ENCODE data around the gene MOV10L1.

MOV10L1 gene

GRCh38 chr22:50141891-50142363 is 52.1 kb downstream of the MOV10L1 start:
- no peak overlapping the region for H3K4me2 ChIP-seq (ENCODE audit: low read length)
- H2BK15ac ChIP-seq (replicated peaks; ENCODE audit: low read depth) = no peak overlapping the region
- no peak overlapping the region for H3K23ac ChIP-seq (ENCODE audit: low read length)
- no peak overlapping the region for H3K4ac ChIP-seq (ENCODE audit: low read depth, low read length)
- no CpG with 5 or more reads among the region's 11 CpGs for WGBS (ENCODE audit: extremely low coverage, insufficient coverage, low lambda C conversion rate)
- H3K56ac ChIP-seq (ENCODE audit: low read length) = no peak overlapping the region
- no peaks in the 10 kb centered on the region for H3K79me2 ChIP-seq (ENCODE audit: control insufficient read depth, insufficient read depth, low read length)
- no peaks in the 10 kb centered on the region for H3K27me3 ChIP-seq (ENCODE audit: insufficient read depth, low read length, poor library complexity)
- H2BK120ac ChIP-seq (ENCODE audit: low read depth, low read length) = no peak overlapping the region
- H2AK5ac ChIP-seq (ENCODE audit: low read length) = no peak overlapping the region
- H3K36me3 ChIP-seq (ENCODE audit: control insufficient read depth, insufficient read depth, low read length) = no peaks in the 10 kb centered on the region
- H3K79me1 ChIP-seq (ENCODE audit: low read length) = no peaks in the 10 kb centered on the region
- H2BK5ac ChIP-seq (ENCODE audit: low read length) = no peak overlapping the region
- H4K8ac ChIP-seq (ENCODE audit: low read depth, low read length) = no peak overlapping the region
- peak; percentile 46 for DNase-seq
- no peak overlapping the region for H3K9ac ChIP-seq (ENCODE audit: low read length)
- H3K27ac ChIP-seq (ENCODE audit: low read depth, low read length) = no peak overlapping the region
- no peak overlapping the region for H4K5ac ChIP-seq (ENCODE audit: low read length)
- no peaks in the 10 kb centered on the region for H3K4me1 ChIP-seq (ENCODE audit: control insufficient read depth, low read depth, low read length)
- no peak overlapping the region for H3K4me3 ChIP-seq (ENCODE audit: low read length)
- H3K18ac ChIP-seq (ENCODE audit: low read length) = no peak overlapping the region

GRCh38 chr22:50143096-50143495 is 53.3 kb downstream of the MOV10L1 start:
- no peak overlapping the region for H2BK5ac ChIP-seq (ENCODE audit: low read length)
- H2AK5ac ChIP-seq (ENCODE audit: low read length) = no peak overlapping the region
- H2BK15ac ChIP-seq (replicated peaks; ENCODE audit: low read depth) = no peak overlapping the region
- WGBS (ENCODE audit: extremely low coverage, insufficient coverage, low lambda C conversion rate) = no CpG with 5 or more reads among the region's 7 CpGs
- H3K79me1 ChIP-seq (ENCODE audit: low read length) = no peaks in the 10 kb centered on the region
- H3K79me2 ChIP-seq (ENCODE audit: control insufficient read depth, insufficient read depth, low read length) = no peaks in the 10 kb centered on the region
- H3K27ac ChIP-seq (ENCODE audit: low read depth, low read length) = no peak overlapping the region
- H3K36me3 ChIP-seq (ENCODE audit: control insufficient read depth, insufficient read depth, low read length) = no peaks in the 10 kb centered on the region
- no peaks in the 10 kb centered on the region for H3K4me1 ChIP-seq (ENCODE audit: control insufficient read depth, low read depth, low read length)
- no peak for DNase-seq
- no peak overlapping the region for H3K9ac ChIP-seq (ENCODE audit: low read length)
- no peak overlapping the region for H2BK120ac ChIP-seq (ENCODE audit: low read depth, low read length)
- no peak overlapping the region for H4K8ac ChIP-seq (ENCODE audit: low read depth, low read length)
- H3K4ac ChIP-seq (ENCODE audit: low read depth, low read length) = no peak overlapping the region
- no peak overlapping the region for H3K4me2 ChIP-seq (ENCODE audit: low read length)
- H3K23ac ChIP-seq (ENCODE audit: low read length) = no peak overlapping the region
- H3K4me3 ChIP-seq (ENCODE audit: low read length) = no peak overlapping the region
- no peak overlapping the region for H4K5ac ChIP-seq (ENCODE audit: low read length)
- H3K56ac ChIP-seq (ENCODE audit: low read length) = no peak overlapping the region
- no peak overlapping the region for H3K18ac ChIP-seq (ENCODE audit: low read length)
- no peaks in the 10 kb centered on the region for H3K27me3 ChIP-seq (ENCODE audit: insufficient read depth, low read length, poor library complexity)

DNA sequence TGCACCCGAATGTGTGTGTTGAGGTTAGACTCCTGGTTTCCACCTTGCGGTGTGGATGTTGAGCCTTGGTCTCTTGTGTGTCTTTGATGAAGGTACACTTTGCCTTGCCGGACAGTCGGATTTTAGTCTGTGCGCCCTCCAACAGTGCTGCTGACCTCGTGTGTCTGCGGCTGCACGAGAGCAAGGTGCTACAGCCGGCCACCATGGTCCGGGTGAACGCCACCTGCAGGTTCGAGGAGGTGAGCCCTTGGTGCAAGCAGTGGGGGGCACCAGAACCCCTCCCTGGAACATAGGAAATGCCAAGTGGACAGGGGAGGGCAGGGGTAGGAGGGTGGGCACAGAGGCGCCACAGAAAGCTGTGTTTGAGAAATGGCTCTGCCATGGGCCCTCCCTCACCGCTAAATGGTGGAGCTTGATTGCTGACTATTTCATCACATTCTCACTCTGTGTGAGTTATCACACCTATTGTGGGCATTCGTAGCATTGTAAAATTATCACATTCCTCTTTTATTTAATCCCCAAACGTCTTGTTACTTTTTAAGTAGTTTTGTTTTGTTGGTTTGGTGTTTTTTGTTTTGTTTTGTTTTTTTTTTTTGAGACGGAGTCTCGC is 54.3 kb downstream of the MOV10L1 start:
- Histone ChIP-seq H2BK120ac (ENCODE audit: low read depth, low read length) (no peak overlapping the region), H3K23ac (ENCODE audit: low read length) (no peak overlapping the region), H3K27ac (ENCODE audit: low read depth, low read length) (no peak overlapping the region), H4K8ac (ENCODE audit: low read depth, low read length) (no peak overlapping the region), H3K4me2 (ENCODE audit: low read length) (no peak overlapping the region), H3K18ac (ENCODE audit: low read length) (no peak overlapping the region), H2BK15ac (replicated peaks; ENCODE audit: low read depth) (no peak overlapping the region), H3K56ac (ENCODE audit: low read length) (no peak overlapping the region), H3K4me1 (ENCODE audit: control insufficient read depth, low read depth, low read length) (no peaks in the 10 kb centered on the region), H3K27me3 (ENCODE audit: insufficient read depth, low read length, poor library complexity) (no peaks in the 10 kb centered on the region), H3K36me3 (ENCODE audit: control insufficient read depth, insufficient read depth, low read length) (no peaks in the 10 kb centered on the region), H3K4ac (ENCODE audit: low read depth, low read length) (no peak overlapping the region), H3K79me1 (ENCODE audit: low read length) (no peaks in the 10 kb centered on the region), H3K79me2 (ENCODE audit: control insufficient read depth, insufficient read depth, low read length) (no peaks in the 10 kb centered on the region), H2AK5ac (ENCODE audit: low read length) (no peak overlapping the region), H2BK5ac (ENCODE audit: low read length) (no peak overlapping the region), H4K5ac (ENCODE audit: low read length) (no peak overlapping the region), H3K4me3 (ENCODE audit: low read length) (no peak overlapping the region), H3K9ac (ENCODE audit: low read length) (no peak overlapping the region)
- peak; percentile 43 for DNase-seq
- no CpG with 5 or more reads among the region's 18 CpGs for WGBS (ENCODE audit: extremely low coverage, insufficient coverage, low lambda C conversion rate)

GRCh38 chr22:50145721-50146438 is 56.1 kb downstream of the MOV10L1 start:
- Histone ChIP-seq H3K36me3 (ENCODE audit: control insufficient read depth, insufficient read depth, low read length) (no peaks in the 10 kb centered on the region), H2BK120ac (ENCODE audit: low read depth, low read length) (no peak overlapping the region), H2AK5ac (ENCODE audit: low read length) (no peak overlapping the region), H3K18ac (ENCODE audit: low read length) (no peak overlapping the region), H3K4me2 (ENCODE audit: low read length) (no peak overlapping the region), H3K27ac (ENCODE audit: low read depth, low read length) (no peak overlapping the region), H2BK5ac (ENCODE audit: low read length) (no peak overlapping the region), H3K23ac (ENCODE audit: low read length) (no peak overlapping the region), H3K79me2 (ENCODE audit: control insufficient read depth, insufficient read depth, low read length) (no peaks in the 10 kb centered on the region), H2BK15ac (replicated peaks; ENCODE audit: low read depth) (no peak overlapping the region), H3K56ac (ENCODE audit: low read length) (no peak overlapping the region), H3K4ac (ENCODE audit: low read depth, low read length) (no peak overlapping the region), H3K4me1 (ENCODE audit: control insufficient read depth, low read depth, low read length) (no peaks in the 10 kb centered on the region), H3K79me1 (ENCODE audit: low read length) (no peaks in the 10 kb centered on the region), H3K27me3 (ENCODE audit: insufficient read depth, low read length, poor library complexity) (no peaks in the 10 kb centered on the region), H4K5ac (ENCODE audit: low read length) (no peak overlapping the region), H3K9ac (ENCODE audit: low read length) (no peak overlapping the region), H4K8ac (ENCODE audit: low read depth, low read length) (no peak overlapping the region), H3K4me3 (ENCODE audit: low read length) (no peak overlapping the region)
- no CpG with 5 or more reads among the region's 25 CpGs for WGBS (ENCODE audit: extremely low coverage, insufficient coverage, low lambda C conversion rate)
- DNase-seq = no peak

GRCh38 chr22:50146439-50147238 is 56.8 kb downstream of the MOV10L1 start:
- Histone ChIP-seq H3K27me3 (ENCODE audit: insufficient read depth, low read length, poor library complexity) (no peaks in the 10 kb centered on the region), H3K4me3 (ENCODE audit: low read length) (no peak overlapping the region), H3K23ac (ENCODE audit: low read length) (no peak overlapping the region), H3K79me2 (ENCODE audit: control insufficient read depth, insufficient read depth, low read length) (no peaks in the 10 kb centered on the region), H3K18ac (ENCODE audit: low read length) (no peak overlapping the region), H3K9ac (ENCODE audit: low read length) (no peak overlapping the region), H3K36me3 (ENCODE audit: control insufficient read depth, insufficient read depth, low read length) (no peaks in the 10 kb centered on the region), H3K4me2 (ENCODE audit: low read length) (no peak overlapping the region), H2AK5ac (ENCODE audit: low read length) (no peak overlapping the region), H2BK5ac (ENCODE audit: low read length) (no peak overlapping the region), H3K79me1 (ENCODE audit: low read length) (no peaks in the 10 kb centered on the region), H3K4me1 (ENCODE audit: control insufficient read depth, low read depth, low read length) (no peaks in the 10 kb centered on the region), H3K27ac (ENCODE audit: low read depth, low read length) (no peak overlapping the region), H2BK15ac (replicated peaks; ENCODE audit: low read depth) (no peak overlapping the region), H4K8ac (ENCODE audit: low read depth, low read length) (no peak overlapping the region), H2BK120ac (ENCODE audit: low read depth, low read length) (no peak overlapping the region), H4K5ac (ENCODE audit: low read length) (no peak overlapping the region), H3K56ac (ENCODE audit: low read length) (no peak overlapping the region), H3K4ac (ENCODE audit: low read depth, low read length) (no peak overlapping the region)
- peak; percentile 25 for DNase-seq
- no CpG with 5 or more reads among the region's 27 CpGs for WGBS (ENCODE audit: extremely low coverage, insufficient coverage, low lambda C conversion rate)

Measured in mesendoderm (in vitro differentiated cells).